Activated CD8-positive, alpha-beta memory T cell treated with anti-CD3 and anti-CD28 coated beads, Interleukin-2, amount 10 ng/mL, durations not matched to agents 7 days and 5 days (primary cell): ENCODE measurements around the gene BCAP31. TPM values are rescaled to one million over a fixed set of nuclear protein-coding genes. Genes with fewer than 3 reads are reported as not detected.
"Not testable (repeated sequence)": the region's sequence is repeated elsewhere in the genome, so short reads cannot be mapped to it uniquely, and the experiment has no call there.

ENCODE experiments used
- ATAC-seq: fragments of 150-1000 bp; cut with Tn5 transposase; one replicate; pipeline ENCODE4 v1.10.0; 2021; ENCODE audit warnings: moderate library complexity
- CTCF ChIA-PET: fragments of 350-600 bp; sonication (Branson Sonifier 250); formaldehyde crosslinking; loops from one replicate; lab custom pipeline; 2021; ENCODE audit warnings: antibody characterized with exemption; lab: Charles Lee
- DNase-seq: peaks from one replicate; pipeline ENCODE4 v3.0.0-alpha.2; 2020
- H3K27ac Mint-ChIP-seq: one replicate; pipeline ENCODE4 v1.8.0; 2021; ENCODE audit warnings: mild to moderate bottlenecking, mixed read lengths
- H3K27me3 Mint-ChIP-seq: one replicate; pipeline ENCODE4 v1.8.0; 2021; ENCODE audit warnings: mixed read lengths
- H3K36me3 Mint-ChIP-seq: one replicate; pipeline ENCODE4 v1.8.0; 2021; ENCODE audit warnings: mild to moderate bottlenecking, mixed read lengths
- H3K4me1 Mint-ChIP-seq: one replicate; pipeline ENCODE4 v1.8.0; 2021; ENCODE audit warnings: mixed read lengths
- H3K4me3 Mint-ChIP-seq: one replicate; pipeline ENCODE4 v1.8.0; 2021; ENCODE audit warnings: mild to moderate bottlenecking, moderate library complexity, mixed read lengths
- H3K9me3 Mint-ChIP-seq: one replicate; pipeline ENCODE4 v1.8.0; 2022; ENCODE audit warnings: low read depth, mixed read lengths
- total RNA-seq, 2 experiments: library from RNA; stranded (reverse); gene quantifications; one replicate each; pipeline ENCODE4 v1.2.3, GENCODE V29; 2021

The BCAP31 gene
- total RNA-seq, 2 experiments from 2014 or later = 137 to 148 TPM

DNA sequence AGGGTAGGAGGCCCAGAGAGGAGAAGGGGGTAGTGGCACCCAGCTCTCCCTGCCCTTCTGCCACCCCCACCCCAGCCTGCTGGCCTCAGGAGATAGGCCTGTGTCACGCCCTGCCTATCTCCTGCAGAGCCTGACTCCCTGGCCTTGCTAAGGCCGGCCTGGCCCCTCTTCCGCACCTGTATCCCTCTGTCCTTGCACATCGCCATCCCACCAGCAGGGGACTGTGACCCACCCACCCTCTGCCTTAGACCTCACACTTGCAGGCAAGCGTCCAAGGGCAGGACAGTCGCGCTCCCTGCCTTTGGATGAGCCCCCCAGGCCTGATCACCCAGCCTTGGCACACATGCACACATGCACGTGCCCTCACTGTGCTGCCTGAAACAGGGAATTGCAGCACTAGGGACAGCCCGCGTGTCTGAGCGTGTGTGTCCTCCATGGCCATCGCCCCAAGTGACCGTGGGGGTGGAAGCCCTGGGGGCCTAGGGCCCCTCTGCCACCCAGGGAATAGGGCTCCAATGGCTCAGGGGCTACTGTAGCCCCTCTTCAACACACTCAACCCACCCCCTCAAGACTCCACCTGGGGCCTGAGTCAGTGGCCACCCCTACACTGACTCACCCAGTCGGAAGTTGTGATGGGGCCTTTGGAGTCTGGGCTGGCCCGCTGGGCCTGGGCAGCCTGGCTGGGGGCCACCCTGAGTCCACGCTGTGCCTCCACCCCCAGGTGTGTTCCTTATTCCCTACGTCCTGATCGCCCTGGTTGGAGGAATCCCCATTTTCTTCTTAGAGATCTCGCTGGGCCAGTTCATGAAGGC, 34.3 kb downstream of the BCAP31 start:
- CTCF ChIA-PET = no interaction called here
- Mint-ChIP-seq H3K4me3 (no peak overlapping the region), H3K27ac (no peak overlapping the region), H3K36me3 (no peaks in the 10 kb centered on the region), H3K4me1 (no peaks in the 10 kb centered on the region), H3K27me3 (peaks cover 12% of the 10 kb centered on the region), H3K9me3 (no peaks in the 10 kb centered on the region)
- no peak for DNase-seq
- ATAC-seq = no peak

DNA sequence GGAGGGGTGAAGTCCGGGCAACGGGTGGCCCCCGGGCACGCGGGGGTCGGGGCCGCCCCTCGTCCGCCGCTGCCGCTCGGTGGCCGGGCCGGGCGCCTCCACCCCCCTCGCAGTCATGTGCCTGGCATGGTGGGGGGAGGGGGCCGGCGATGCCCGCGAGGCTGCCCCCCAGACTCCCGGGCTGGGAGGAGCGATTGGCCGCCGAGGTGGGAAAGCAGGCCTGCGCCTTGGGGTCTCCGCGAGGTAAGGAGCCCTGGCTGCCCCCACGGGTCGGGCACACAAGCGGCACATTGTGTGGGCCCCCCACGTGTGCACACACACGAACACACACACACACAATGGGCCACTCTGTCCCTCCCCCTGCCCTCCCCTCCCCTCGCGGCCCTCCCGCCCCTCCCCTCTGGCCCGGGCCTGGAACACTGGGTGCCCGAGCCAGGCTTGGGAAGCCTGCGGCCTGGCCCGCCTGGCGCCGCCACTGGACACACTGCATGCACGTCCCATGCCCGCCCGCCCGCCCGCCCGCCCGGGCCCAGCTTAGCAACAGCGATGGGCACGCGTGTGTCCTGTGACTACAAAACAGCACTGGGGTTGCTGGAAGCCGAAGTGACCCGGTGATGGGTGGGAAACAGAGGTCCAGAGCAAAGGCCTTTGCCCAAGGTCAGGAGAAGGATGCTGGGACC, 35.1 kb downstream of the BCAP31 start:
- ATAC-seq (no peak), DNase-seq (no peak)
- H3K27ac Mint-ChIP-seq = no peak overlapping the region
- no peaks in the 10 kb centered on the region for H3K9me3 Mint-ChIP-seq
- H3K27me3 Mint-ChIP-seq = peaks cover 12% of the 10 kb centered on the region
- H3K4me3 Mint-ChIP-seq = no peak overlapping the region
- H3K4me1 Mint-ChIP-seq = no peaks in the 10 kb centered on the region
- CTCF ChIA-PET = no interaction called here
- H3K36me3 Mint-ChIP-seq = no peaks in the 10 kb centered on the region

DNA sequence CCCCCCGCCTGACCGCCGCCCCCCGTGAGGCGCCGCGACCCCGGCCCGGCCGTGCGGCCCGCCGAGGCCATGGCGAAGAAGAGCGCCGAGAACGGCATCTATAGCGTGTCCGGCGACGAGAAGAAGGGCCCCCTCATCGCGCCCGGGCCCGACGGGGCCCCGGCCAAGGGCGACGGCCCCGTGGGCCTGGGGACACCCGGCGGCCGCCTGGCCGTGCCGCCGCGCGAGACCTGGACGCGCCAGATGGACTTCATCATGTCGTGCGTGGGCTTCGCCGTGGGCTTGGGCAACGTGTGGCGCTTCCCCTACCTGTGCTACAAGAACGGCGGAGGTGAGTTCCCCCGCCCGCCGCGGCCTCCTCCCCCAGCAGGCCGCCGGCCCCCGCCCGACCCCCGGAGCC, 35.7 kb downstream of the BCAP31 start:
- Mint-ChIP-seq H3K27me3 (peaks cover 15% of the 10 kb centered on the region), H3K9me3 (no peaks in the 10 kb centered on the region), H3K27ac (no peak overlapping the region), H3K36me3 (no peaks in the 10 kb centered on the region), H3K4me3 (no peak overlapping the region), H3K4me1 (no peaks in the 10 kb centered on the region)
- no peak for ATAC-seq
- CTCF ChIA-PET = no interaction called here
- no peak for DNase-seq

DNA sequence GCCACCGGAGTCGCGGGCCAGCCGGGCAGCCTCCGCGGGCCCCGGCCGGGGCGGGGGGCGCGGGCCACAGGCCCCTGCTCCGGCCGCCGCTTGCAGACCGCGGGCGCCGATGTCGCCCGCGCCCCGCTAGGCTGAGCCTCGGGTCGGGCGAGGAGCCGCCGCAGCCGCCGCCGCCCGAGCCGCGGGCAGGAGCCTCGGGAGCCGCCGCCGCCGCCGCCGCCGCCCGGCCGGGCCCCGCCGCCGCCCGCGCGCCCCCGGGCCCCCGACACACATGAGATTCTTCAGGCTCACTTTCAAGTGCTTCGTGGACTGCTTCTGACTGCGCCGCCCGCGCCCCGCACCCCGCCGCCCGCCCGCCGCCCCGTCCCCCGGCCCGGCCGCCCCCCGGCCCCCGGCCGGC, 36.1 kb downstream of the BCAP31 start:
- ATAC-seq = peak; percentile 27
- H3K4me1 Mint-ChIP-seq = no peaks in the 10 kb centered on the region

DNA sequence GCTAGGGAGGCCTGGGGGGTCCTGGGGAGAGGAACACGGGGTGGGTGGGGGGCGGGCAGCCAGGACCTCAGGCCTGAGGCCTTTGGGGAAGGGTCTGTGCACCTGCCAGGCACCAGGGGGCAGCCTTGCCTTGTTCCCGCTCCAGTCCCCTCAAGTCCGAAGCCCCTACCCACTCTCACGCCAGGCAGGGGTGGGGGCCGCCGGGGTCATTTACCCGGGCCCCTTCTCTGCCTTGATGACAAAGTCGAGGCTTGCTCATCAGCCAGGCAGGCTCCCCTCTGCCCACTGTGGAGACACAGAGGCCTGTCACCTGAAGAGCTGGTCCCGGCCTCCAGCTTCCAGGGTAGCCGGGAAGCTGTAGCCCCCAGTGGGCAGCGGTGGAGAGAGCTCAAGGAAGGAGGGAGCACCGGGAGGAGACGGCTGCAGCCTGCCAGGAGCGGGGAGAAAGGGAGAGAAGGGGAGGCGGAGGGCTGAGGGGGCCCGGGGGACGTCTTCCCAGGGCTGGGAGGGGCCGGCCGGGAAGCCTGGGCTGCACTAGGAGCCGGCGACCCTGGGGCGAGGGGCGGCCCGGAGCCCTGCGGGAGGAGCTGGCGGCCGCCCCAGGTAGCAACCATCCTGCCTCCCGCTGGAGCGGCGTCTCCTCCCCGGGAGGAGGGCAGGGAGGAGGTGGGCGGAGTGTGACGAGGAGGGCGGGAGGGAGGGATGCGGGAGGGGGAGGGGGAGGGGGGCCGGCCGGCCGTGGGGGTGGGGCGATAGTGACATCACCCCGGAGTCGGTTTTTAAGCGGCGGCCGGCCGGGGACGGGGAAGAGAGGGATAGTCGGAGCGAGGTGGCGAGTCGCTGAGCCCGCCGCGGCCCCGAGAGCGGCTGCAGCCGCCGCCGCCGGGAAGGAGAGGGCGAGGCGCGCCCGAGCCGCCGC, 36.8 kb downstream of the BCAP31 start, which contains the start of gene SLC6A8:
TSS of gene SLC6A8 (plus strand) at position 806 of the 919 bp plus-strand sequence. CDS start 649 bp downstream, outside the sequence.
- H3K27me3 Mint-ChIP-seq = peaks cover 15% of the 10 kb centered on the region
- peak; percentile 43 for DNase-seq
- ATAC-seq = peak; percentile 45
- H3K4me1 Mint-ChIP-seq = no peaks in the 10 kb centered on the region
- H3K4me3 Mint-ChIP-seq = peak within 1 kb of the TSS; percentile 47
- no peaks in the 10 kb centered on the region for H3K9me3 Mint-ChIP-seq
- CTCF ChIA-PET = interaction anchor here (1.4 to 2.8 kb wide), 2 partner anchors 20 to 75 kb away, joined by 3 to 8 read pairs; no protein-coding TSS in a partner anchor
- H3K36me3 Mint-ChIP-seq = no peaks in the 10 kb centered on the region
- no peak within 1 kb of the TSS for H3K27ac Mint-ChIP-seq

More for the DNA sequence above, 36.1 kb downstream of the BCAP31 start:
- Mint-ChIP-seq H3K36me3 (no peaks in the 10 kb centered on the region), H3K4me3 (no peak overlapping the region), H3K9me3 (no peaks in the 10 kb centered on the region), H3K27me3 (peaks cover 15% of the 10 kb centered on the region), H3K27ac (no peak overlapping the region)
- CTCF ChIA-PET = interaction anchor here (1.4 kb wide), 1 partner anchor 75 kb away, joined by 3 read pairs; no protein-coding TSS in a partner anchor
- no peak for DNase-seq

DNA sequence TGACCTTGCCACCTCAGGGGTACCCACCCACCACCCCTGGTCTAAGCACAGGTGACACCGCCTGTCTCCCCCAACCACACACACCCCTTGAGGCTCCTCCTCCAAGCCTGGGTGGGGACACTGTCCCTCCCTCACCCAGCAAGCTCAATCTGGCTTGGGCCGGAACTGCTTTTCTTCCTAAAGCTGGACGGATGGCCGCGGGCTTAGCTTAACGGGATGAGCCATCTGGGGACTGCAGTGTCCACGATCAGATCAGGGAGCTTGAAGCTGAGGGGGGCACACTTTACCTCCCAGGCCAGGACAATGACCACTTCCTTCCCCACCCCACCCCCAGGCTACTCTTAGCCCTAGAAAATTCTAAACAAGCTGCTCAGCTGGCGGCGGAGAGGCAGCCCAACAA, 37.5 kb downstream of the BCAP31 start:
- no peak overlapping the region for H3K27ac Mint-ChIP-seq
- CTCF ChIA-PET = interaction anchor here (1.3 to 2.8 kb wide), 3 partner anchors 19 to 76 kb away, joined by 3 to 8 read pairs (median 3); no protein-coding TSS in a partner anchor
- ATAC-seq (no peak), DNase-seq (no peak)
- no peak overlapping the region for H3K4me3 Mint-ChIP-seq
- H3K4me1 Mint-ChIP-seq = no peaks in the 10 kb centered on the region
- H3K27me3 Mint-ChIP-seq = peaks cover 15% of the 10 kb centered on the region
- no peaks in the 10 kb centered on the region for H3K36me3 Mint-ChIP-seq
- no peaks in the 10 kb centered on the region for H3K9me3 Mint-ChIP-seq

DNA sequence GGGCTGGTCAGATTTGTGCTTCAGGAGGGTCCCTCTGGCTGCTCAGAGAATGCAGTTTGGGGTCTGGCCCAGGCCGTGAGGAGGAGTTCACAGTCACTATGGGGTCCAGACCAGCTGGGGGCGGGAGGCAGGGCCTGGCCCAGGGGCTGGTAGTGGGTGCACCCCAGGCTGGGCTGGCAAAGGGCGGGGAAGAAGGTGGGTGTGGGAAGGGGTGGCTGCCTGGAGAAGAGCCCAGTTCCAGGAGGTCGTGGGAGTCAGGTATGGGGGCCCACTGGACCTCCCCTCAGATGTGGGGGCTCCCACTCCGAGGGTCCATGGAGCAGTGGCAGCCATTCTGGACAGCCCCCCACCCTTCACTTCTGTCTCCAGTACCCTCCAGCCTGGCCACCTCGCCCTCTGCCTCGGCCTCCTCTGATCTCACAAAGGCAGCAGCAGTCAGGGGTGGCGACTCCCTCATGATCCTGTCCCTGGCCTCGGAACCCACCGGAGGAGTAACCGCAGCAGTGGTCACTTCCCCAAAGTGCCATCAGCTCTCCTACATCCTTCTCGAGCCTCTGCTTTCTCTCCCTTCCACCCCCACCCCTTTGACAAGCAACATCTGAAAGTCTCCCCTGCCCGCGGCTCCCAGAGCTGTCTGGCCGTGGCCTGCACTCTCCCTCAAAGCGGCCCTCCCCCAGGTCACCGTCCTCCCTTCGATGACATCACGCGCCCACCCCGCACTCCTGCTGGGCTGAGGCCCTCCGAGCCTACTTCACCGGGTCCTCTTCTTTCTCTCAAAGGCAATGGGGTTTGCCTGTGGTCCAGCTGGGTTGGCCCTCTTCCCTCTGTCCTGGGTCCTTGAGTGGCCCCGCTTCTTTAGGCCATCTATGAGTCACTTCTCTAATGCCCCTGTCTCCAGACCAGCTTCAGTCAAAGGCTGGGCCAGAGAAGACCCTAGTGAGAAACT, 38.2 kb downstream of the BCAP31 start:
- H3K27ac Mint-ChIP-seq = no peak overlapping the region
- peaks cover 15% of the 10 kb centered on the region for H3K27me3 Mint-ChIP-seq
- no peaks in the 10 kb centered on the region for H3K9me3 Mint-ChIP-seq
- H3K36me3 Mint-ChIP-seq = no peaks in the 10 kb centered on the region
- no peak overlapping the region for H3K4me3 Mint-ChIP-seq
- ATAC-seq = no peak
- H3K4me1 Mint-ChIP-seq = no peaks in the 10 kb centered on the region
- CTCF ChIA-PET = interaction anchor here (1.3 to 2.8 kb wide), 2 partner anchors 18 to 23 kb away, joined by 3 to 8 read pairs; no protein-coding TSS in a partner anchor
- DNase-seq = no peak

DNA sequence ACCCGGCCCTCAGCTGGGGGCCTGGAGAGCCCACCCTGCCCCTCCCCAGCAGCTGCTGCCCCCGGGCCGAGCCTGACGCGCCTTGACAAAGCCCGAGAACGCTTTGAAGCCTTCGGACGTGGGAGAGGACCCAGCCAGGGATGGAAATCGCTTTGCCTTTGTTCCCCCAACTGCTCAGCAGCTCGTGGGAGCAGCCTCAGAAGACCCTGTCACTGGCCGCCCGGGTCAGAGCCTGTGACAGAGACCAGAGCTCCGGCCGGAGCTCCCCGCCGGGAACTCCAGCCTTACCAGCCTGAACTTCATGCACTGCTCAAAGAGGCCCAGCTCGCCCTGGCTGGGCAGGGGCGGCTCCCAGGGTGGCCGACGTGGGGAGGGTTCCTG, 39.0 kb downstream of the BCAP31 start:
- H3K9me3 Mint-ChIP-seq = no peaks in the 10 kb centered on the region
- ATAC-seq (no peak), DNase-seq (no peak)
- no peak overlapping the region for H3K4me3 Mint-ChIP-seq
- peaks cover 17% of the 10 kb centered on the region for H3K27me3 Mint-ChIP-seq
- no peaks in the 10 kb centered on the region for H3K4me1 Mint-ChIP-seq
- H3K27ac Mint-ChIP-seq = no peak overlapping the region
- no peaks in the 10 kb centered on the region for H3K36me3 Mint-ChIP-seq
- CTCF ChIA-PET = interaction anchor here (2.8 kb wide), 1 partner anchor 17 kb away, joined by 8 read pairs; no protein-coding TSS in a partner anchor

DNA sequence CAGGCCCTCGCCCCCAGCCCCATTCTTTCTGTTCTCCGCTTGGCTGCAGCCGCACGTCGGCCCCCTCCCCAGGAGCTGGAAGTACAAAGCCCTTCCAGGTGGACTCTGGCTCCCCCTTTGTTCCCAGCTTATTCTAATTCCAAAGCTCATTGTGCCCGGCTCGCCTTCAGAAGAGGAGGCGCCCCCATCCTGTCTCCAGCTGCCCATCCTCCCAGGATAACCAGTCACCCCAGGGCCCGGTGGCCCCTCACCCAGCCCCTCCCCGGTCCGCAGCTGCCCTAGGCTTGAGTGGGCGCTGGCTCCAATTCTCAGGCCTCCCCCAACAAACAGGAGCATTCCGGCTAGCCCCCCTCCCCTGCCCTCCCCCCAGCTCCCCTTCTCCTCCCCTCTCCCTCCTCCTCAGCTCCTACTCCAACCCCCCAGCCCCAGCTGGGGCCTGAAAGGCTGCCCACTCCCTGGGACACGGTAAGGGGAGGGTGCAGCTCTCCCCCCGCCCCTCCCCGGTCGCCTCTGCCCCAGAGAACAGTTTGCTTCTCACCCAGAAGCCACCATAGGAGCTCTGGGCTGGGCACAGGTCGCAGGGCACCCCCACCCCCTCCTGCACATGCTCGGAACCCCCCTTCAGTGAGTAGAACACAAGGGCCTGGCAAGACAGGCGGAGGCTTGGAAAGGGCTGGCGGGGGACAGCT, 39.6 kb downstream of the BCAP31 start:
- Mint-ChIP-seq H3K27me3 (peaks cover 16% of the 10 kb centered on the region), H3K36me3 (no peaks in the 10 kb centered on the region), H3K27ac (no peak overlapping the region), H3K4me1 (no peaks in the 10 kb centered on the region), H3K9me3 (no peaks in the 10 kb centered on the region), H3K4me3 (no peak overlapping the region)
- CTCF ChIA-PET = interaction anchor here (0.7 to 2.8 kb wide), 5 partner anchors 13 to 145 kb away, joined by 3 to 8 read pairs (median 4); no protein-coding TSS in a partner anchor
- no peak for ATAC-seq
- no peak for DNase-seq

DNA sequence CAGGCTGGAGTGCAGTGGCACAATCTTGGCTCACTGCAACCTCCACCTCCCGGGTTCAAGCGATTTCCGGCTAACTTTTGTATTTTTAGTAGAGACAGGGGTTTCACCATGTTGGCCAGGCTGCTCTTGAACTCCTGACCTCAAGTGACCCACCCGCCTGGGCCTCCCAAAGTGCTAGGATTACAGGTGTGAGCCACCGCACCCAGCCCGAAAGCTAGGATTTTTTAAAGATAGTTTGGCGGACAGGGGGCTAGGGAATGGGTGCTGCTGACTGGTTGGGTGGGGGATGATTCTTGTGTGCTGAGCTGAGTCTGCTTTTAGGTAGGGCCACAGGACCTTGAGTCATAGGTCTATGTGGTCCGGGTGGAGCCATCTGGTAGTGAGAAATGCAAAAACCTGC, 40.7 kb downstream of the BCAP31 start:
- CTCF ChIA-PET = interaction anchor here (0.8 kb wide), 1 partner anchor 12 kb away, joined by 3 read pairs; no protein-coding TSS in a partner anchor
- not testable (repeated sequence) for H3K9me3 Mint-ChIP-seq, H3K27ac Mint-ChIP-seq, DNase-seq, ATAC-seq, H3K4me3 Mint-ChIP-seq, H3K4me1 Mint-ChIP-seq, H3K36me3 Mint-ChIP-seq
- peaks cover 16% of the 10 kb centered on the region for H3K27me3 Mint-ChIP-seq

DNA sequence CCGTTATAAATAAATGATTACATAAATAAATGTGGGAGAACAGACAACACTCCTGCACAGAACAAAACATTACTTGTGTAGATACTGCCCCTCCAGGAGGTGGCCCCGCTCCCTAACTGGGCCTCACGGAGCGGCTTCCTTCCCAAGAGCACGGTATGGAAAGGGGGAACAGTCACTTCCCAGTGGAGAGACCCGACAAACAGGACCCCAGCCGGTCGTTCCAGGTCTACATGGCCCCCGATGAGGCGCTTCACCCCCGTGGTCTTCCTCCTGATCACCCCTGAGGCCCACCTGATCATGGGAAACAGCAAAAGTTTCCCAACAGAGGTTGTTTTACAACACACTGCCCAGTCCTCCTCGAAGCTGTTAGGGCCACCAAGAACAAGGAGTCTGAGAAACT, 43.0 kb downstream of the BCAP31 start:
- CTCF ChIA-PET = interaction anchor here (0.6 kb wide), 1 partner anchor 13 kb away, joined by 3 read pairs; no protein-coding TSS in a partner anchor
- DNase-seq (no peak), ATAC-seq (no peak)
- Mint-ChIP-seq H3K36me3 (no peaks in the 10 kb centered on the region), H3K27ac (no peak overlapping the region), H3K27me3 (peaks cover 14% of the 10 kb centered on the region), H3K4me1 (no peaks in the 10 kb centered on the region), H3K9me3 (no peaks in the 10 kb centered on the region), H3K4me3 (no peak overlapping the region)
